GM21576 (cell line): ENCODE measurements around the gene WNT9A.

Experiments
- ATAC-seq: cut with Tn5 transposase; IDR thresholded peaks from one replicate; pipeline ENCODE4 v1.9.1; 2021; ENCODE audit warnings: mild to moderate bottlenecking, moderate library complexity; ENCODE audit not compliant: unreplicated experiment

Gene WNT9A

GRCh38 chr1:227899820-227900449, 47.8 kb downstream of the WNT9A start:
- no peak for ATAC-seq

- ATAC-seq = no peak
Observed at GRCh38 chr1:227899141-227899819, 48.5 kb downstream of the WNT9A start.

DNA sequence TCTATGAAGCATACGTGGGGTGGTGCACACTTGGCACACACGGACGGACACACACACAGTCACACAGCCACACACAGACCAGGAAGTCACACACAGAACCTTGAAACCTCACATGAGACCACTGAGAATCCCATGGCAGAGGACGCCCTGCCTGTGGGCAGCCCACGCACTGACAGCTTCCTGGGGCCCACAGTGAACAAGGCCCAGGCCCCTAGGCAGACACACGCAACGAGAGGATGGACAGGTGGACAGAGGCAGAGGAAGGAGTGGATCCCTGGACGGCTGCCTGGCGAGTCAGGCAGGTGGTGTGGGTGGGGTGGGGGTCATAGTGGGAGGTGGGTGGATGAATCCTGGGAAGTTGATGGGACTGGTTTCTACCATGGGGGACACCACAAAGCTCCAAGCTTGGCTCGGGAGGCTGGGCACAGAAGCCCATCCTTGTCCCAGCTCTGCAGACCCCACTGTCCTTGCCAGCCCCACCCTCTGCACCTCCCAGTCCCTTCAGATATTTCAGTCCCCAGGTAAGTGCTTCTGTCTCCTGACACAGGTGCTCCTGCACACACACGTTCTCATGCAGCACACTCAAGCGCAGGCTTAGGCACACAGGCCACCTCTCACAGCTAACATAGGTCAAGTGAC, 49.1 kb downstream of the WNT9A start:
- no peak for ATAC-seq

GRCh38 chr1:227897704-227898438, 49.9 kb downstream of the WNT9A start:
- ATAC-seq = no peak

- no peak for ATAC-seq
Observed at GRCh38 chr1:227896710-227897655, 50.7 kb downstream of the WNT9A start.

- ATAC-seq = no peak
Observed at GRCh38 chr1:227895828-227896685, 51.7 kb downstream of the WNT9A start.

DNA sequence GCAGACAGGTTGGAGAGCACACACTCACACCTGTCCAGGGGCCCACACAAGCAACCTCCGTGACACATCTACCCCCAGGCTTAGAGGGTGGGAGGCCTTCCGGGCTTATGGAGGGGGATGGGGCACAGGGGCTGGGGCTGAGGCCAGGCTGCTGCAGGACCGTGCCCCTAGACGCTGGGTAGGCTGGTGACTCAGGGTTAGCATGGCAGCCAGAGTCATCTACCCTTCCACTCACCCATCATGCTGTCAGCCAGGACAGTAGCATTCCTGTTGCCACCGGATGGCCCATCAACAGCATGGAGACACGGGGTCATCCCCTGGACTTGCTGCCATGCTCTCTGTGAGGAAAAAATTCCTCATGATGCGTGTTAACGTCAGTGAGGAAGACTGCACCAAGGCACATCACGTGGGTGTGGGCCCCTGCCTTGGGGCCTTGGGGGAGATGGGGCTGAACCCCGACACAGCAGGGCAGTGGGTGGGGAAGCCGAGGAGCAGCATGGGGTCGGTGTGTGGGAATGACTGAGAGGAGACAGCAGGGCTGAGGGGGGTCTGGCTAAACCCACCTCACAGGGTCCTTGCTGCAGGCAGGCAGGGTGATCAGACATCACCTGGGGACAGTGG, 52.8 kb downstream of the WNT9A start:
- ATAC-seq = no peak

GRCh38 chr1:227893949-227894721, 53.6 kb downstream of the WNT9A start:
- no peak for ATAC-seq

DNA sequence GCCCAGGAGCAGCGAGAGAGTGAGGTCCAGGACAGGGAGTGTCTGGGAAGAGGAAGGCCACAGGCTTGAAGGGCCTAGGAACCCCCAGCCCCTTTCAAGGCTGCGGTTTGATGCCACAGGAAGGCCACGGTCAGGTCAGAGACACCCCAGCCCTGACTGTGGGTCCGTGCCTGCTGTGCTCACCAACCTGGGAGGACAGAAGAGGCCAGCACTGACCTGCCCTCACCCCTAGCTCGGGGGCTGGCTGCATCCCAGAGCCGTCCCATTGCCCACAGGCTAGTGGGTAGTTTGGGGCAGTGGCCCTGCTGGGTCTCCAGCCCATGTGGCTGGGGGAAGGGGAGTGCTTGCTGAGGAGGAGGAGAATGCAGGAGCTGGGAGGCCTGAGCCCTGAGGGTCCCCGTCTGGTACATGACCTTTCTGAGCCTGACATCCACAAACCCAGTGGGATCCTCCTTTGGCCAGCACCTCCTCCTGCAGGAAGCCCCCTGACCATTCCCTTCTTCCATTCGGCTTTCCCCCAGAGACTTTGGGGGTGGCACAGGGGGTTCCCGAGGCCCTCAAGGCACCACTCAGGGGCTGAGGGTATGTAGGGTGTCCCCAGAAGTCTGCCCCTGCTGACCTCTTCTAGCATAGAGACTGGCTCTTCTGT, 54.3 kb downstream of the WNT9A start:
- ATAC-seq = no peak

DNA sequence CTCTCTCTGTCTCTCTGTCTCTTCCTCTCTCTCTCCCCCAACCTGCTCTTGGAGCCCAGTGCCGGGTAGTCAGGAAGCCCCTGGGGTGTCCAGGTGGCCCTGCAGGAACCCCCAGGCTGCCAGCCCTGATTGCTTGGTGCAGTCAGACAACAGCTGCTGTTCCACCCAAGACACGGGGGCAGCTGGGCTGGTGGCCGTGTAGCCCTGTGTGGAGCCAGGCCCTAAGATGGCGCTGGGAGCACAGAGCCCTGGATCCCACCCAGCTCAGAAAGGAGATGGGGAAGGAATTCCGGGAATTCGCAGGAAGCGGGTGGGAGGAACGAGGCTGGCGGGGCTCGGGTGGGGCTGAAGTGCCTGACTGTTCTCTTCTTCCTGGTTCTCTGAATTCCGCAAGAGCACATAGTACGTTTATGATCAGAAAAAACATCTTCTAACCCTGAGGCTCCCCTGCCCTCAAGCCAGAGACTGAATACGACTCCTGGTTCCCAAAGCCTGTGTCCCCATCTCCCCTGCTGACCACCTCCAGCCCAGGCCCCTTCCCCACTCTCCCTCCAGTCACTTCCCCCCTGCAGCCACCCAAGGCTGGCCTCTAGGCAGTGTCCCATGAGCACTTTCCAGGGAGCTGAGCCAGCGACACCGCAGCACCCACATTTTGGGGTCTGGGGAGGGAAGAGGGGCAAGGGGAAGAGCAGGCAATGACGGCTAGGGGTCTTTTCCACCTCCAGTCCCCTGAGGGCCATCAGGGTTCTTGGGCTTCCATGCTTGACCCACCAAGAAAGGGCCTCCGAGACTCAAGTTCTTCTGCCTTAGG, 55.0 kb downstream of the WNT9A start:
- no peak for ATAC-seq

GRCh38 chr1:227891955-227892488, 55.7 kb downstream of the WNT9A start:
- ATAC-seq = no peak

DNA sequence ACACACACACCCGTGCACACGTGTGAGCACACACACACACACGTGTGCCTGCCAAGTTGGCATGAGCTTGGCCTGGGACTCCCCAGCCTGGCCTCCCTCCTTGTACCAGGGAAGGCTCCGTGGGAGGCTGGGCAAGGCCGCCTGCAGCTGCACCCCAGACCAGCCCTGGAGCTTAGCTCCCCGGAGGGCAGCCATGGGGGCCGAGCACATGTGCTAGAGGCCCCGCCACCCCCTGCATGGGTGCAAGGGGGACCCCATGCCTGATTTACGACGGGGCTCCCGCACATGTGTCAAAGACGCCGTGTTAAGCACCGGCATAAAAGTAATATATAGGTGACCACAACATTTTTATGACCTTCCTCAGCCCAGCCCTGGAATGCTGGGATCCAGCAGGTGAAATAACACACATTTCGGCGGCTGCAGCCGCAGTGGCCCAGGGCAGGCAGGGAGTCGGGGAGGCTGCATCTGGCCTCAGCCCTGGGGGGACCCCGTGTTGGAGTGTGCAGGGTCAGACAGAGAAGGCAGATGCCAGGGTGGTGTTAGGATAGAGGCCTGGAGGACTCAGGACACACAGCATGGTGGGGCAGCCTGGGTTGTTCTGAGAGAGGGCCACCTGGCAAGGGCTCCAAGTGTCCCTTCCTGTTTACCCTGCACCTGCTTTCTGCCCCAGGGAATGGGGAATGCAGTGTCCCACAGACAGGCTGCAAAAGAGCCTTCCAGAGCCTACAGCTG, 56.3 kb downstream of the WNT9A start:
- ATAC-seq = no peak

GRCh38 chr1:227890451-227891222, 57.1 kb downstream of the WNT9A start:
- ATAC-seq = no peak

GRCh38 chr1:227889863-227890405, 57.8 kb downstream of the WNT9A start:
- no peak for ATAC-seq
